GM23338 (cell line): ENCODE measurements around the gene HNRNPA2B1. TPM values are rescaled to one million over a fixed set of nuclear protein-coding genes. Genes with fewer than 3 reads are reported as not detected.

ENCODE experiments used
- ATAC-seq: fragments of 200-7000 bp; cut with Tn5 transposase; 3 replicates; pipeline ENCODE4 v1.9.1; 2020
- DNase-seq: peaks from one replicate; pipeline ENCODE4 v3.0.0-alpha.2; 2015; ENCODE audit warnings: low spot score
- H2AFZ ChIP-seq: fragments of 200-600 bp; sonication (generic); 2 replicates; pipeline ENCODE4 v1.8.0; 2016; ENCODE audit warnings: antibody characterized with exemption, mild to moderate bottlenecking, moderate library complexity
- H3F3A ChIP-seq: fragments of 200-600 bp; sonication (generic); replicated peaks from 2 replicates; pipeline ENCODE4 v1.8.0; 2017; ENCODE audit warnings: antibody characterized with exemption, mixed run types, low read depth
- H3K27ac ChIP-seq: fragments of 200-600 bp; sonication (generic); 2 replicates; pipeline ENCODE4 v1.6.1; 2016; ENCODE audit warnings: low read depth
- H3K27me3 ChIP-seq: fragments of 200-600 bp; sonication (generic); 2 replicates; pipeline ENCODE4 v1.8.0; 2016; ENCODE audit warnings: mild to moderate bottlenecking, mixed run types, moderate library complexity; ENCODE audit not compliant: insufficient read depth
- H3K36me3 ChIP-seq: fragments of 200-600 bp; sonication (generic); 2 replicates; pipeline ENCODE4 v1.8.0; 2016; ENCODE audit warnings: mild to moderate bottlenecking; ENCODE audit not compliant: insufficient read depth
- H3K4me1 ChIP-seq: fragments of 200-600 bp; sonication (generic); 2 replicates; pipeline ENCODE4 v1.8.0; 2016; ENCODE audit warnings: mild to moderate bottlenecking, moderate library complexity; ENCODE audit not compliant: insufficient read depth
- H3K4me2 ChIP-seq: fragments of 200-600 bp; sonication (generic); 2 replicates; pipeline ENCODE4 v1.7.1; 2017; ENCODE audit warnings: mixed run types
- H3K4me3 ChIP-seq: fragments of 200-600 bp; sonication (generic); 2 replicates; pipeline ENCODE4 v1.6.1; 2016; ENCODE audit warnings: mixed run types
- H3K79me2 ChIP-seq: fragments of 200-600 bp; sonication (generic); replicated peaks from 2 replicates; pipeline ENCODE4 v1.8.0; 2017; ENCODE audit warnings: mild to moderate bottlenecking; ENCODE audit not compliant: insufficient read depth
- H3K9me2 ChIP-seq: fragments of 200-600 bp; sonication (generic); 2 replicates; pipeline ENCODE4 v1.8.0; 2017; ENCODE audit not compliant: insufficient read depth
- H4K20me1 ChIP-seq: fragments of 200-600 bp; sonication (generic); replicated peaks from 2 replicates; pipeline ENCODE4 v1.8.0; 2017; ENCODE audit warnings: mild to moderate bottlenecking; ENCODE audit not compliant: insufficient read depth
- H3K27ac Mint-ChIP-seq: 2 replicates; pipeline ENCODE4 v1.8.0; 2020; ENCODE audit warnings: inconsistent platforms, mild to moderate bottlenecking, moderate library complexity, mixed read lengths
- H3K27me3 Mint-ChIP-seq: 3 replicates; pipeline ENCODE4 v1.8.0; 2022; ENCODE audit warnings: low read depth, mild to moderate bottlenecking, moderate library complexity, mixed read lengths, inconsistent platforms; ENCODE audit not compliant: insufficient read depth, poor library complexity
- H3K36me3 Mint-ChIP-seq: 3 replicates; pipeline ENCODE4 v1.8.0; 2021; ENCODE audit warnings: low read depth, mild to moderate bottlenecking, inconsistent platforms, moderate library complexity, mixed read lengths
- H3K4me1 Mint-ChIP-seq: 3 replicates; pipeline ENCODE4 v1.8.0; 2020; ENCODE audit warnings: mild to moderate bottlenecking, inconsistent platforms, mixed read lengths
- H3K4me3 Mint-ChIP-seq: 3 replicates; pipeline ENCODE4 v1.8.0; 2021; ENCODE audit warnings: moderate library complexity, mild to moderate bottlenecking, inconsistent platforms, mixed read lengths
- H3K9me3 Mint-ChIP-seq: 3 replicates; pipeline ENCODE4 v1.8.0; 2020; ENCODE audit warnings: moderate library complexity, mild to moderate bottlenecking, inconsistent platforms, mixed read lengths
- CREB1 ChIP-seq: fragments of 250-450 bp; sonication (Bioruptor Pico); IDR thresholded peaks from 2 replicates; pipeline ENCODE4 v1.5.0; 2020; ENCODE audit warnings: low read depth, mild to moderate bottlenecking, moderate library complexity
- ETS1 ChIP-seq: IDR thresholded peaks from 2 replicates; pipeline ENCODE4 v1.6.1; 2016; ENCODE audit warnings: antibody characterized with exemption
- EZH2phosphoT487 ChIP-seq: fragments of 200-600 bp; sonication (generic); IDR thresholded peaks from one replicate; pipeline ENCODE4 v1.8.1; 2018; ENCODE audit warnings: antibody characterized with exemption; ENCODE audit not compliant: unreplicated experiment
- JUNB ChIP-seq: IDR thresholded peaks from one replicate; pipeline ENCODE4 v1.6.1; 2016; ENCODE audit warnings: antibody characterized with exemption; ENCODE audit not compliant: unreplicated experiment
- POLR2AphosphoS5 ChIP-seq: IDR thresholded peaks from 2 replicates; pipeline ENCODE4 v1.6.1; 2016; ENCODE audit warnings: antibody characterized with exemption, low read depth
- REST ChIP-seq: IDR thresholded peaks from one replicate; pipeline ENCODE4 v1.6.1; 2018; ENCODE audit warnings: antibody characterized with exemption; ENCODE audit not compliant: unreplicated experiment
- ZNF331 ChIP-seq: fragments of 250-450 bp; sonication (Bioruptor Pico); IDR thresholded peaks from 2 replicates; pipeline ENCODE4 v1.5.0; 2020; ENCODE audit warnings: low read depth, mild to moderate bottlenecking, moderate library complexity
- polyA plus RNA-seq: library from polyadenylated mRNA; unstranded; fragments of >200 nt; fragmentation: Nextera tagmentation; extraction: Ambion mirVana; gene quantifications from 2 replicates; pipeline ENCODE4 v1.2.1, GENCODE V29; 2016
- total RNA-seq: library from RNA; depleted of rRNA; stranded (reverse); fragments of >200 nt; shearing (Covaris generic); gene quantifications from 2 replicates; pipeline ENCODE4 v1.2.3, GENCODE V29; 2014

HNRNPA2B1 gene
- total and polyA plus RNA-seq, 2 experiments from 2014 or later, result 602 to 1,577 TPM

- Histone ChIP-seq H4K20me1 (no peaks in the 10 kb centered on the region), H3K27me3 (no peaks in the 10 kb centered on the region), H3F3A (no peaks in the 10 kb centered on the region), H3K27ac (no peak overlapping the region), H3K4me1 (peaks cover 5% of the 10 kb centered on the region; the same call in 1 of the 2 replicates), H3K4me3 (no peak overlapping the region), H3K9me2 (no peaks in the 10 kb centered on the region), H3K79me2 (no peaks in the 10 kb centered on the region), H2AFZ (peak overlapping the region; percentile 54), H3K4me2 (no peak overlapping the region), H3K36me3 (no peaks in the 10 kb centered on the region)
- Mint-ChIP-seq H3K9me3 (no peaks in the 10 kb centered on the region), H3K4me3 (no peak overlapping the region), H3K36me3 (no peaks in the 10 kb centered on the region), H3K4me1 (peaks cover 4% of the 10 kb centered on the region; the same call in 2 of the 3 replicates), H3K27me3 (peaks cover 2% of the 10 kb centered on the region), H3K27ac (no peak overlapping the region)
- TF ChIP-seq REST, result no peak
- TF ChIP-seq POLR2AphosphoS5, result no peak
- no peak for TF ChIP-seq EZH2phosphoT487
- DNase-seq, result no peak
- no peak for ATAC-seq
These were observed 36.7 kb upstream of the HNRNPA2B1 start for GRCh38 chr7:26237035-26237807.

GRCh38 chr7:26233902-26234511 lies 33.5 kb upstream of the HNRNPA2B1 start:
- H3F3A ChIP-seq, result no peaks in the 10 kb centered on the region
- H3K36me3 ChIP-seq, result no peaks in the 10 kb centered on the region
- Mint-ChIP-seq H3K9me3 (peaks cover 8% of the 10 kb centered on the region), H3K27ac (no peak overlapping the region), H3K27me3 (peaks cover 3% of the 10 kb centered on the region), H3K4me3 (no peak overlapping the region), H3K36me3 (0 out of 3 replicates have a peak, but pooled peaks cover 1% of the 10 kb centered on the region), H3K4me1 (peaks cover 4% of the 10 kb centered on the region; the same call in 2 of the 3 replicates)
- ATAC-seq, result no peak
- no peak overlapping the region for H3K27ac ChIP-seq
- no peaks in the 10 kb centered on the region for H4K20me1 ChIP-seq
- peaks cover 5% of the 10 kb centered on the region; the same call in 1 of the 2 replicates for H3K4me1 ChIP-seq
- no peaks in the 10 kb centered on the region for H3K9me2 ChIP-seq
- H2AFZ ChIP-seq, result peak overlapping the region; percentile 84; the same call in 1 of the 2 replicates
- H3K4me2 ChIP-seq, result no peak overlapping the region
- no peak for DNase-seq
- H3K27me3 ChIP-seq, result no peaks in the 10 kb centered on the region
- no peaks in the 10 kb centered on the region for H3K79me2 ChIP-seq
- no peak overlapping the region for H3K4me3 ChIP-seq
- TF ChIP-seq JUNB (no peak), ZNF331 (no peak), REST (no peak), CREB1 (no peak), ETS1 (no peak)
